HEK293T (cell line): Measurements from ENCODE around the gene TNFAIP6.

ENCODE experiments used
- BHLHE40 ChIP-seq: fragments of 450-650 bp; IDR thresholded peaks from 2 replicates; pipeline ENCODE4 v1.6.1; 2016; ENCODE audit warnings: mild to moderate bottlenecking, moderate library complexity, borderline replicate concordance
- ELF4 ChIP-seq: fragments of 450-650 bp; IDR thresholded peaks from 2 replicates; pipeline ENCODE4 v1.6.1; 2017; ENCODE audit warnings: antibody characterized with exemption
- FOXA1 ChIP-seq: fragments of 450-650 bp; IDR thresholded peaks from 2 replicates; pipeline ENCODE4 v1.6.1; 2016; ENCODE audit warnings: mild to moderate bottlenecking
- FOXK2 ChIP-seq: fragments of 450-650 bp; IDR thresholded peaks from 2 replicates; pipeline ENCODE4 v1.6.1; 2016; ENCODE audit warnings: mild to moderate bottlenecking
- FOXM1 ChIP-seq: fragments of 450-650 bp; IDR thresholded peaks from 2 replicates; pipeline ENCODE4 v1.6.1; 2017; ENCODE audit warnings: mild to moderate bottlenecking, borderline replicate concordance
- L3MBTL2 ChIP-seq: fragments of 450-650 bp; conservative IDR thresholded peaks from 2 replicates; pipeline ENCODE4 v1.6.1; 2016; ENCODE audit warnings: mild to moderate bottlenecking
- SP1 ChIP-seq: fragments of 450-650 bp; IDR thresholded peaks from 2 replicates; pipeline ENCODE4 v1.6.1; 2017
- SUZ12 ChIP-seq: fragments of 450-650 bp; IDR thresholded peaks from 2 replicates; pipeline ENCODE4 v1.6.1; 2016; ENCODE audit warnings: mild to moderate bottlenecking
- TARDBP ChIP-seq: fragments of 450-650 bp; IDR thresholded peaks from 2 replicates; pipeline ENCODE4 v1.6.1; 2016
- TF ChIP-seq, protein P1 (sequence below): fragments of 450-650 bp; IDR thresholded peaks from 2 replicates; pipeline ENCODE4 v1.6.1; 2016

- TF ChIP-seq TARDBP (no peak), L3MBTL2 (no peak), ELF4 (no peak), FOXK2 (no peak), SP1 (no peak), FOXA1 (no peak), BHLHE40 (no peak), SUZ12 (no peak), FOXM1 (no peak)
- TF ChIP-seq, protein P1, sequence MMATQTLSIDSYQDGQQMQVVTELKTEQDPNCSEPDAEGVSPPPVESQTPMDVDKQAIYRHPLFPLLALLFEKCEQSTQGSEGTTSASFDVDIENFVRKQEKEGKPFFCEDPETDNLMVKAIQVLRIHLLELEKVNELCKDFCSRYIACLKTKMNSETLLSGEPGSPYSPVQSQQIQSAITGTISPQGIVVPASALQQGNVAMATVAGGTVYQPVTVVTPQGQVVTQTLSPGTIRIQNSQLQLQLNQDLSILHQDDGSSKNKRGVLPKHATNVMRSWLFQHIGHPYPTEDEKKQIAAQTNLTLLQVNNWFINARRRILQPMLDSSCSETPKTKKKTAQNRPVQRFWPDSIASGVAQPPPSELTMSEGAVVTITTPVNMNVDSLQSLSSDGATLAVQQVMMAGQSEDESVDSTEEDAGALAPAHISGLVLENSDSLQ = no peak
Observed at GRCh38 chr2:151417650-151418049, 60.3 kb downstream of the TNFAIP6 start.
